Adrenal gland (tissue), 12 donors: ENCODE measurements around the gene DDX5. TPM values are rescaled to one million over a fixed set of nuclear protein-coding genes. Genes with fewer than 3 reads are reported as not detected.

Experiments
- DNase-seq, 7 donors: peaks; one replicate each; pipeline ENCODE4 v3.0.0-alpha.2; 2019 to 2020
- H3K27ac ChIP-seq, 5 donors: fragments of 200-600 bp; sonication (generic) in 4 of 5; 1 replicate in 3 of 5; 2 replicates in 2 of 5; pipeline versions ENCODE4 v1.5.1 to v1.8.0; 2016 to 2020; ENCODE audit warnings: mild to moderate bottlenecking in 1 of 5
- H3K27me3 ChIP-seq: fragments of 200-600 bp; 2 replicates; pipeline ENCODE4 v1.8.0; 2021
- H3K36me3 ChIP-seq, 2 donors: fragments of 200-600 bp; replicated peaks in 1 of 2; 1 replicate in 1 of 2; 2 replicates in 1 of 2; pipeline versions ENCODE4 v1.5.1 to v1.8.0; 2018 to 2022
- H3K4me1 ChIP-seq, 2 donors: fragments of 200-600 bp; replicated peaks in 1 of 2; 1 replicate in 1 of 2; 2 replicates in 1 of 2; pipeline versions ENCODE4 v1.5.1 to v1.8.0; 2018 to 2021
- H3K4me3 ChIP-seq, 4 donors: fragments of 200-600 bp; sonication (generic) in 3 of 4; one replicate each; pipeline ENCODE4 v1.5.1; 2016 to 2018
- H3K9me3 ChIP-seq, 3 donors: fragments of 200-600 bp; sonication (generic) in 1 of 3; replicated peaks in 1 of 3; 1 replicate in 2 of 3; 2 replicates in 1 of 3; pipeline versions ENCODE4 v1.5.1 to v1.8.0; 2016 to 2021
- CTCF ChIP-seq, 6 experiments: fragments of 450-650 bp in 4 of 6; fragments of 200-600 bp in 2 of 6; sonication (generic) in 1 of 6; IDR thresholded peaks; 1 replicate in 5 of 6; 2 replicates in 1 of 6; pipeline versions ENCODE4 v1.5.1 to v1.8.0; 2016 to 2021; ENCODE audit warnings: antibody characterized with exemption in 6 of 6, mild to moderate bottlenecking in 2 of 6, moderate library complexity in 1 of 6
- POLR2A ChIP-seq, 2 donors: fragments of 450-650 bp; IDR thresholded peaks; one replicate each; pipeline ENCODE4 v1.6.1; 2017; ENCODE audit warnings: antibody characterized with exemption in 2 of 2, mild to moderate bottlenecking in 2 of 2, moderate library complexity in 1 of 2
- WGBS, 4 donors: extraction: QIAGEN DNeasy Blood & Tissue Kit in 2 of 4; methylation state at CpG; one replicate each; pipeline versions ENCODE4 v1.1.5 to v1.1.7; 2013 to 2017; 5-methylcytosine and 5-hydroxymethylcytosine counted together
- intact Hi-C, 2 donors: fragments of 100-400 bp; cut with DNase I; formaldehyde crosslinking; loops; one replicate each; pipeline versions ENCODE4 v1.14.1 to v1.15.0; 2022 to 2023
- polyA plus RNA-seq, 3 donors: library from polyadenylated mRNA; stranded (reverse); fragments of 200-250 nt in 2 of 3; fragments of 350-450 nt in 1 of 3; fragmentation: Illumina TruSeq in 1 of 3; extraction: RNeasy Lipid Tissue Mini Kit (QIAGEN cat#74804) in 1 of 3; gene quantifications; one replicate each; pipeline ENCODE4 v1.2.3, GENCODE V29; 2013 to 2014
- total RNA-seq, 9 donors: library from RNA; depleted of rRNA in 4 of 9; stranded (reverse); fragments of >200 nt in 4 of 9; fragments of 120-200 nt in 1 of 9; fragmentation: NEBNext Ultra II Directional in 1 of 9; extraction: Animal tissue kit (Norgen Biotek cat#: 25700) in 1 of 9; gene quantifications; one replicate each; pipeline versions ENCODE4 v1.1.0 to v1.2.4, GENCODE V29; 2013 to 2023
- donor health status: healthy with polysubstance abuse.
- donor health status: Bipolar disorder and iron deficiency.
- donor health status: DM: yes; HTN: yes; CAD: no.
- donor health status: DM: no; HTN: no; CAD: no.
- donor health status: DM: no; HTN: no; CAD: no.
- donor health status: DM: yes; HTN: yes; CAD: no.

The DDX5 gene
- total and polyA plus RNA-seq, 12 donors = 315 to 1,846 (median 953) TPM

- DNase-seq = no peak
- intact Hi-C loops = no loop called here
- Histone ChIP-seq H3K27ac (no peak overlapping the region), H3K4me3 (no peak overlapping the region), H3K36me3 (peaks cover 4 to 77% of the 10 kb centered on the region in 2 donors), H3K9me3 (no peaks in the 10 kb centered on the region), H3K27me3 (no peaks in the 10 kb centered on the region), H3K4me1 (peaks cover 0 to 3% of the 10 kb centered on the region in 2 donors)
- TF ChIP-seq POLR2A (IDR thresholded peaks at IDR 0.05) (no peak), CTCF (IDR thresholded peaks at IDR 0.05) (no peak)
- 90 to 100% (median 99%) methylated on average over 1 of the region's 1 CpG for WGBS, 4 donors
These were observed 9.7 kb upstream of the DDX5 start for GRCh38 chr17:64515829-64516228.

GRCh38 chr17:64515419-64515818 lies 9.3 kb upstream of the DDX5 start:
- no peak for TF ChIP-seq CTCF (IDR thresholded peaks at IDR 0.05)
- TF ChIP-seq POLR2A (IDR thresholded peaks at IDR 0.05) = no peak
- no peak overlapping the region for H3K27ac ChIP-seq
- DNase-seq = no peak
- H3K9me3 ChIP-seq = no peaks in the 10 kb centered on the region
- 75 to 91% (median 78%) methylated on average over 2 of the region's 2 CpGs for WGBS, 4 donors
- intact Hi-C loops = no loop called here
- no peaks in the 10 kb centered on the region for H3K27me3 ChIP-seq
- H3K4me3 ChIP-seq = no peak overlapping the region
- peaks cover 0 to 3% of the 10 kb centered on the region in 2 donors for H3K4me1 ChIP-seq
- peaks cover 4 to 77% of the 10 kb centered on the region in 2 donors for H3K36me3 ChIP-seq

- peaks cover 0 to 34% of the 10 kb centered on the region in 2 donors for H3K36me3 ChIP-seq
- TF ChIP-seq POLR2A (IDR thresholded peaks at IDR 0.05) = no peak
- no peak for TF ChIP-seq CTCF (IDR thresholded peaks at IDR 0.05)
- H3K27me3 ChIP-seq = no peaks in the 10 kb centered on the region
- intact Hi-C loops = no loop called here
- no peak overlapping the region for H3K4me3 ChIP-seq
- DNase-seq = no peak
- H3K4me1 ChIP-seq = peaks cover 14 to 23% of the 10 kb centered on the region in 2 donors
- WGBS, 4 donors = 86 to 91% (median 89%) methylated on average over 6 of the region's 6 CpGs
- no peak overlapping the region for H3K27ac ChIP-seq
- H3K9me3 ChIP-seq = no peaks in the 10 kb centered on the region
These were observed 3.1 kb upstream of the DDX5 start for GRCh38 chr17:64509179-64509578.

DNA sequence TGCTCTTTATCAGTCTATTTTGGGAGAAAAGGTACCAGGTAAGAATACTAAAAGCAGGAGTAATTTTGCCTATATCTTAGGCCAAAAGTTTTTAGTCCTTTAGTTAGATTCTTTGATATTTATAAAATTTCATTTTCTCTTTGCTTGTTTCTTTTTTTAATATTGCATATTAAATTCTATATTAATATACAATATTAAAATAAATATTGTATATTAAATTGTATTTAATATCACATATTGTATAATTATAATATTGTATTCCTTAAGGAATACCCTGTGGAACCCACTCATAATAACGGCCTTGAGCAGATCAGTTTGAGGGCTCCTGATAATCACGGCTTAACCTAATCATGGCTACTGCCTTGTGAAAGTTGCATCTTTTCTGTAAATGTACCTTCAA lies 2.6 kb upstream of the DDX5 start:
- no peak overlapping the region for H3K27ac ChIP-seq
- H3K36me3 ChIP-seq = peaks cover 0 to 37% of the 10 kb centered on the region in 2 donors
- DNase-seq = no peak
- no peaks in the 10 kb centered on the region for H3K27me3 ChIP-seq
- 60 to 76% (median 71%) methylated on average over 2 of the region's 2 CpGs for WGBS, 4 donors
- H3K9me3 ChIP-seq = no peaks in the 10 kb centered on the region
- intact Hi-C loops = no loop called here
- peaks cover 19 to 28% of the 10 kb centered on the region in 2 donors for H3K4me1 ChIP-seq
- H3K4me3 ChIP-seq = peak overlapping the region in 1 of 4 donors; percentile 90
- TF ChIP-seq CTCF (IDR thresholded peaks at IDR 0.05) (no peak), POLR2A (IDR thresholded peaks at IDR 0.05) (no peak)
